ENCODE results near the gene CREB3.
A peak's percentile ranks its signal among the peaks of the same experiment; 100 is the strongest.

The CREB3 gene

GRCh38 chr9:35702696-35703095 is 29.8 kb upstream of the CREB3 start:
- no peak for DNase-seq

GRCh38 chr9:35703906-35704672 is 28.4 kb upstream of the CREB3 start:
- no peak for DNase-seq

GRCh38 chr9:35705372-35705771 is 27.1 kb upstream of the CREB3 start:
- no peak for DNase-seq

- no peak for DNase-seq
Measured at GRCh38 chr9:35705836-35706430, 26.5 kb upstream of the CREB3 start.

GRCh38 chr9:35706951-35707350 is 25.5 kb upstream of the CREB3 start:
- no peak for DNase-seq

- no peak for DNase-seq
Measured at GRCh38 chr9:35708146-35708545, 24.3 kb upstream of the CREB3 start.

- DNase-seq: no peak
Measured at GRCh38 chr9:35710818-35711500, 21.5 kb upstream of the CREB3 start.

GRCh38 chr9:35711501-35712428 is 20.7 kb upstream of the CREB3 start:
- DNase-seq: no peak

GRCh38 chr9:35712762-35713400 is 19.6 kb upstream of the CREB3 start:
- DNase-seq: no peak

- no peak for DNase-seq
Measured at GRCh38 chr9:35713578-35713977, 18.9 kb upstream of the CREB3 start.

- DNase-seq: no peak
Measured at GRCh38 chr9:35714123-35714522, 18.3 kb upstream of the CREB3 start.

GRCh38 chr9:35714579-35715252 is 17.8 kb upstream of the CREB3 start:
- no peak for DNase-seq

GRCh38 chr9:35716230-35716629 is 16.2 kb upstream of the CREB3 start:
- DNase-seq: no peak

- no peak for DNase-seq
Measured at GRCh38 chr9:35717132-35717870, 15.2 kb upstream of the CREB3 start.

GRCh38 chr9:35718721-35719511 is 13.6 kb upstream of the CREB3 start:
- DNase-seq: no peak

- DNase-seq: no peak
Measured at GRCh38 chr9:35719546-35719945, 12.9 kb upstream of the CREB3 start.

GRCh38 chr9:35723426-35723825 is 9.0 kb upstream of the CREB3 start:
- no peak for DNase-seq

GRCh38 chr9:35723908-35724307 is 8.6 kb upstream of the CREB3 start:
- no peak for DNase-seq

- DNase-seq: no peak
Measured at GRCh38 chr9:35725362-35725761, 7.1 kb upstream of the CREB3 start.

- DNase-seq: peak; percentile 35
Measured at GRCh38 chr9:35726931-35727330, 5.5 kb upstream of the CREB3 start.
